Esophagus squamous epithelium (tissue), 4 donors: Measurements from ENCODE around the gene TREX2.

Experiments
- POLR2A ChIP-seq, 4 donors: fragments of 450-650 bp; IDR thresholded peaks; one replicate each; pipeline ENCODE4 v1.6.1; 2017; ENCODE audit warnings: antibody characterized with exemption in 4 of 4, mild to moderate bottlenecking in 4 of 4, moderate library complexity in 3 of 4
- TF ChIP-seq, protein P1 (sequence below), 6 experiments: fragments of 450-650 bp in 4 of 6; fragments of 200-600 bp in 2 of 6; sonication (generic) in 2 of 6; IDR thresholded peaks; one replicate each; pipeline ENCODE4 v1.5.1; 2016 to 2019; ENCODE audit warnings: antibody characterized with exemption in 6 of 6, mild to moderate bottlenecking in 4 of 6, moderate library complexity in 4 of 6

DNA sequence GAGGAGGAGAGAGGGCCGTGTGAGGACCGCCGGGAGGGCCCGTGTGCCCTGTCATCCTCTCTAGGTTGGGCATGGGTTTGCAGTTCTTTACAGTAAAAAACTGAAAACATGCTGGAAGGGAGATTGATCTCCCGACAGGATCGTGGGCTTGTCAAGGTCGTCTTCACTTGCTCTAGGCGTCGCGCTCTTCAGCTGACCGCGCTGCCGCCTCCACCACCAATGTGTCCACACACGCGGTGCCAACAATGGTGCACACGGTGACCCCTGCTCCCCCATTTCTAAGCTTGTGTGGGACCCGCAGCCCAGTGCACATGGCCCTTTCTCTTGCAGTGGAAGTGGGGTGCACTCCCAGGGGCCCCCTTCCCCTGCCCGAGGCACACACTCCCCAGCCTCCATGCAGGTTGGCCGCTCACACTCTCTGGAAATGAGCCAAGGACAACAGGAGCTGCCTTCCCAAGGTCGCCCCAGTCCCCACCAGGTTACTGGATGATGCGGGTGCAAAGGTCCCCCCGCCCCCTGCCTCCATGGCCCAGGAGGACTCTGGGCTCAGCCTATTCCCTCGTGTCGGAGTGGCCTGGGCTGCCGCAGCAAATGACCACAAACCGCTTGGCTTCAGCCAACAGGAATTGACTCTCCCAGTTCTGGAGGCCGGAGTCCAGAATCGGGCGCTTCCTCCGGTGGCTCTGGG, 36.3 kb downstream of the TREX2 start:
- TF ChIP-seq, protein P1, sequence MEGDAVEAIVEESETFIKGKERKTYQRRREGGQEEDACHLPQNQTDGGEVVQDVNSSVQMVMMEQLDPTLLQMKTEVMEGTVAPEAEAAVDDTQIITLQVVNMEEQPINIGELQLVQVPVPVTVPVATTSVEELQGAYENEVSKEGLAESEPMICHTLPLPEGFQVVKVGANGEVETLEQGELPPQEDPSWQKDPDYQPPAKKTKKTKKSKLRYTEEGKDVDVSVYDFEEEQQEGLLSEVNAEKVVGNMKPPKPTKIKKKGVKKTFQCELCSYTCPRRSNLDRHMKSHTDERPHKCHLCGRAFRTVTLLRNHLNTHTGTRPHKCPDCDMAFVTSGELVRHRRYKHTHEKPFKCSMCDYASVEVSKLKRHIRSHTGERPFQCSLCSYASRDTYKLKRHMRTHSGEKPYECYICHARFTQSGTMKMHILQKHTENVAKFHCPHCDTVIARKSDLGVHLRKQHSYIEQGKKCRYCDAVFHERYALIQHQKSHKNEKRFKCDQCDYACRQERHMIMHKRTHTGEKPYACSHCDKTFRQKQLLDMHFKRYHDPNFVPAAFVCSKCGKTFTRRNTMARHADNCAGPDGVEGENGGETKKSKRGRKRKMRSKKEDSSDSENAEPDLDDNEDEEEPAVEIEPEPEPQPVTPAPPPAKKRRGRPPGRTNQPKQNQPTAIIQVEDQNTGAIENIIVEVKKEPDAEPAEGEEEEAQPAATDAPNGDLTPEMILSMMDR (IDR thresholded peaks at IDR 0.05), result no peak
- no peak for TF ChIP-seq POLR2A (IDR thresholded peaks at IDR 0.05)
